Fibroblast of the aortic adventitia (primary cell): Measurements from ENCODE around the gene TBC1D3B. TPM values are rescaled to one million over a fixed set of nuclear protein-coding genes. Genes with fewer than 3 reads are reported as not detected.

Experiments used
- DNase-seq: peaks from one replicate; pipeline ENCODE4 v3.0.0-alpha.2; 2010; ENCODE audit warnings: low read depth
- H3K4me3 ChIP-seq: 2 replicates; pipeline ENCODE4 v1.5.1; 2011; ENCODE audit warnings: low read depth, mild to moderate bottlenecking, control low read depth, low read length, moderate library complexity
- CTCF ChIP-seq: IDR thresholded peaks from 2 replicates; pipeline ENCODE4 v1.5.1; 2011; ENCODE audit warnings: mild to moderate bottlenecking, low read length, control low read depth, inconsistent platforms; ENCODE audit not compliant: insufficient read depth
- total RNA-seq: library from RNA; depleted of rRNA; stranded (reverse); fragments of >200 nt; gene quantifications from 2 replicates; pipeline ENCODE4 v1.2.3, GENCODE V29; 2012; ENCODE audit warnings: low replicate concordance

TBC1D3B gene
- total RNA-seq, 1 donor, result 0.36 TPM

GRCh38 chr17:36136439-36136838 is 40.0 kb downstream of the TBC1D3B start:
- no peak for TF ChIP-seq CTCF
- DNase-seq, result no peak
- H3K4me3 ChIP-seq, result no peak overlapping the region

- no peak for TF ChIP-seq CTCF
- no peak overlapping the region for H3K4me3 ChIP-seq
- DNase-seq, result no peak
Measured at GRCh38 chr17:36136036-36136435, 40.4 kb downstream of the TBC1D3B start.

GRCh38 chr17:36135465-36135864 is 41.0 kb downstream of the TBC1D3B start:
- H3K4me3 ChIP-seq, result no peak overlapping the region
- no peak for DNase-seq
- no peak for TF ChIP-seq CTCF

GRCh38 chr17:36133602-36134236 is 42.7 kb downstream of the TBC1D3B start:
- no peak for TF ChIP-seq CTCF
- no peak overlapping the region for H3K4me3 ChIP-seq
- DNase-seq, result peak; percentile 16

GRCh38 chr17:36132421-36132831 is 44.0 kb downstream of the TBC1D3B start:
- TF ChIP-seq CTCF, result no peak
- no peak for DNase-seq
- no peak overlapping the region for H3K4me3 ChIP-seq

- DNase-seq, result no peak
- no peak for TF ChIP-seq CTCF
Measured at GRCh38 chr17:36131931-36132330, 44.5 kb downstream of the TBC1D3B start.

GRCh38 chr17:36131421-36131820 is 45.0 kb downstream of the TBC1D3B start:
- DNase-seq, result no peak
- no peak for TF ChIP-seq CTCF
- no peak overlapping the region for H3K4me3 ChIP-seq

More at GRCh38 chr17:36131931-36132330, 44.5 kb downstream of the TBC1D3B start:
- no peak overlapping the region for H3K4me3 ChIP-seq
